ENCODE data around the gene WDFY4. TPM values are rescaled to one million over a fixed set of nuclear protein-coding genes. Genes with fewer than 3 reads are reported as not detected.

Gene WDFY4
- total and polyA plus RNA-seq, 4 donors = 0.57 to 7.1 (median 2.0) TPM

DNA sequence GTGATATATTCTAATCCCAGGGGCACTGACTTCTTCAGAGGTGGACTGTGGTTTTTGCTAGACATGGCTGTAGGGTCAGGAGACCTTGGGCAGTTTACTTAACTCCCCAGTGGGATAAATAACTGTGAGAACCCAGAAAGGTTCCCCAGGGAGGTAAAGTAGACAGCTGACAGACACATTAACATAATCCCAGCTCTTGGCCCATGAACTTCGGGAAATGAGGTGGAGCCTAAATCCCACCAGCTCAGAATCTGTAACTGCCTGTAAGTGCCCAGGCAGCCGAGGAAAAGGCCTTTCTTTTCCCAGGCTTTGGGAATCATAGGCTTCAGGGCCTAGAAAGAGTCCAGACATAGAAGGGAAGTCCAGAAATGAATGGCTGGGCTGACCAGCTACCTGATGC lies 149.0 kb downstream of the WDFY4 start:
- DNase-seq (ENCODE audit: low spot score) = no peak
- H3K4me3 ChIP-seq (ENCODE audit: low read depth in 1 of 3, low read length in 3 of 3) = no peak overlapping the region
- H3K27me3 ChIP-seq (ENCODE audit: control insufficient read depth in 4 of 4, insufficient read depth in 4 of 4, low read length in 3 of 4) = no peaks in the 10 kb centered on the region
- H3K4me1 ChIP-seq (ENCODE audit: control insufficient read depth in 4 of 4, insufficient read depth in 4 of 4, low read length in 3 of 4) = no peaks in the 10 kb centered on the region
- no peaks in the 10 kb centered on the region for H3K9me3 ChIP-seq (ENCODE audit: control insufficient read depth in 4 of 4, low read length in 3 of 4)
- WGBS = 70% methylated on average over 2 of the region's 2 CpGs
- H3K36me3 ChIP-seq (ENCODE audit: control insufficient read depth in 4 of 4, insufficient read depth in 3 of 4, low read depth in 1 of 4, low read length in 3 of 4) = peaks cover 0 to 2% (median 0%) of the 10 kb centered on the region in 4 donors
- TF ChIP-seq, protein P1, sequence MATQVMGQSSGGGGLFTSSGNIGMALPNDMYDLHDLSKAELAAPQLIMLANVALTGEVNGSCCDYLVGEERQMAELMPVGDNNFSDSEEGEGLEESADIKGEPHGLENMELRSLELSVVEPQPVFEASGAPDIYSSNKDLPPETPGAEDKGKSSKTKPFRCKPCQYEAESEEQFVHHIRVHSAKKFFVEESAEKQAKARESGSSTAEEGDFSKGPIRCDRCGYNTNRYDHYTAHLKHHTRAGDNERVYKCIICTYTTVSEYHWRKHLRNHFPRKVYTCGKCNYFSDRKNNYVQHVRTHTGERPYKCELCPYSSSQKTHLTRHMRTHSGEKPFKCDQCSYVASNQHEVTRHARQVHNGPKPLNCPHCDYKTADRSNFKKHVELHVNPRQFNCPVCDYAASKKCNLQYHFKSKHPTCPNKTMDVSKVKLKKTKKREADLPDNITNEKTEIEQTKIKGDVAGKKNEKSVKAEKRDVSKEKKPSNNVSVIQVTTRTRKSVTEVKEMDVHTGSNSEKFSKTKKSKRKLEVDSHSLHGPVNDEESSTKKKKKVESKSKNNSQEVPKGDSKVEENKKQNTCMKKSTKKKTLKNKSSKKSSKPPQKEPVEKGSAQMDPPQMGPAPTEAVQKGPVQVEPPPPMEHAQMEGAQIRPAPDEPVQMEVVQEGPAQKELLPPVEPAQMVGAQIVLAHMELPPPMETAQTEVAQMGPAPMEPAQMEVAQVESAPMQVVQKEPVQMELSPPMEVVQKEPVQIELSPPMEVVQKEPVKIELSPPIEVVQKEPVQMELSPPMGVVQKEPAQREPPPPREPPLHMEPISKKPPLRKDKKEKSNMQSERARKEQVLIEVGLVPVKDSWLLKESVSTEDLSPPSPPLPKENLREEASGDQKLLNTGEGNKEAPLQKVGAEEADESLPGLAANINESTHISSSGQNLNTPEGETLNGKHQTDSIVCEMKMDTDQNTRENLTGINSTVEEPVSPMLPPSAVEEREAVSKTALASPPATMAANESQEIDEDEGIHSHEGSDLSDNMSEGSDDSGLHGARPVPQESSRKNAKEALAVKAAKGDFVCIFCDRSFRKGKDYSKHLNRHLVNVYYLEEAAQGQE (IDR thresholded peaks at IDR 0.05) = no peak
- TF ChIP-seq NR2F2 (IDR thresholded peaks at IDR 0.05) = no peak
- TF ChIP-seq, protein P2, sequence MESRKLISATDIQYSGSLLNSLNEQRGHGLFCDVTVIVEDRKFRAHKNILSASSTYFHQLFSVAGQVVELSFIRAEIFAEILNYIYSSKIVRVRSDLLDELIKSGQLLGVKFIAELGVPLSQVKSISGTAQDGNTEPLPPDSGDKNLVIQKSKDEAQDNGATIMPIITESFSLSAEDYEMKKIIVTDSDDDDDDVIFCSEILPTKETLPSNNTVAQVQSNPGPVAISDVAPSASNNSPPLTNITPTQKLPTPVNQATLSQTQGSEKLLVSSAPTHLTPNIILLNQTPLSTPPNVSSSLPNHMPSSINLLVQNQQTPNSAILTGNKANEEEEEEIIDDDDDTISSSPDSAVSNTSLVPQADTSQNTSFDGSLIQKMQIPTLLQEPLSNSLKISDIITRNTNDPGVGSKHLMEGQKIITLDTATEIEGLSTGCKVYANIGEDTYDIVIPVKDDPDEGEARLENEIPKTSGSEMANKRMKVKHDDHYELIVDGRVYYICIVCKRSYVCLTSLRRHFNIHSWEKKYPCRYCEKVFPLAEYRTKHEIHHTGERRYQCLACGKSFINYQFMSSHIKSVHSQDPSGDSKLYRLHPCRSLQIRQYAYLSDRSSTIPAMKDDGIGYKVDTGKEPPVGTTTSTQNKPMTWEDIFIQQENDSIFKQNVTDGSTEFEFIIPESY (IDR thresholded peaks at IDR 0.05) = no peak
- TF ChIP-seq RAD21 (IDR thresholded peaks at IDR 0.05) = no peak
- no peak for TF ChIP-seq HNF4G (IDR thresholded peaks at IDR 0.05)
- TF ChIP-seq RXRA (IDR thresholded peaks at IDR 0.05) = no peak
- H3K27ac ChIP-seq (ENCODE audit: low read depth in 1 of 2, low read length in 2 of 2) = no peak overlapping the region
- H3K9ac ChIP-seq (ENCODE audit: low read depth in 1 of 2, low read length in 2 of 2) = no peak overlapping the region

DNA sequence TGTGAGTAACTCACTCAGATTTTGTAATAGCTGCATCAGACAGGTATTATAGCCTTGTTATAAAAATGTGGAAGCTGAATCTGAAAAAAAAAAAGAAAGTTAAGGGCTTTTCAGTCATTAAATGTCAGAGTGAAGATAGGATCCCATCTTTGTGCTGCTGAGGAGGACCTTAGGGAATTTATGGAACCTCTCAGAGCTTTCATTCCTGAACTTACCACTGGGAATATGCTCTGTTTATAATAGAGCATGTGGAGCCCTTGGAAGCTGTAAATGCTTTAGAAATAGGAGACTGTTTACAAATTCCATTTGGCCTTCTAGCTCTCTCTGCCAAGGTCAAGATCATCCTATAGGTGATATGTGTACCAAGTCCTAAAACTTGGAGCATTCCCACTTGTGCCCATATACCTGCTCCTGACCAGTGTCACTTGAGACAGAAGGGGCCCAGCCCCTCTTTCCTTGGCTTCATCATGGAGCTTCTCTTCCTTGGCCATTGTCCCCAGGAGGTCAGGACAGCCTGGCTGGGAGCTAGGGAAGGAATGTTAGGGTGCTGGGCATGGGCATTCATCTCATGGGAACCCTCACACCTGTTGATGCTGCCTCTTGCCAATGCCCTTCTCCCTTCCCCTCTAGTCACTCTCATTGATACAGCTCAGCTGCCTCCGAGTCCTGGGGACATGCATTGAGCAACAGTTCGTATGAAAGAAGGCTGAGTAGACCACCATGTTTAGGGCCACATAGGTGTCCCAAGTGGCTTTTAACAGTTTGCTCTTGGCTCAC lies 149.7 kb downstream of the WDFY4 start:
- DNase-seq (ENCODE audit: low spot score) = no peak
- Histone ChIP-seq H3K36me3 (ENCODE audit: control insufficient read depth in 4 of 4, insufficient read depth in 3 of 4, low read depth in 1 of 4, low read length in 3 of 4) (peaks cover 0 to 2% (median 0%) of the 10 kb centered on the region in 4 donors), H3K27me3 (ENCODE audit: control insufficient read depth in 4 of 4, insufficient read depth in 4 of 4, low read length in 3 of 4) (no peaks in the 10 kb centered on the region), H3K9me3 (ENCODE audit: control insufficient read depth in 4 of 4, low read length in 3 of 4) (no peaks in the 10 kb centered on the region), H3K9ac (ENCODE audit: low read depth in 1 of 2, low read length in 2 of 2) (no peak overlapping the region), H3K4me1 (ENCODE audit: control insufficient read depth in 4 of 4, insufficient read depth in 4 of 4, low read length in 3 of 4) (no peaks in the 10 kb centered on the region), H3K4me3 (ENCODE audit: low read depth in 1 of 3, low read length in 3 of 3) (no peak overlapping the region), H3K27ac (ENCODE audit: low read depth in 1 of 2, low read length in 2 of 2) (no peak overlapping the region)
- 74% methylated on average over 2 of the region's 2 CpGs for WGBS
- TF ChIP-seq EGR1 (IDR thresholded peaks at IDR 0.05; ENCODE audit: low read depth in 2 of 2) = no peak
- TF ChIP-seq RXRA (IDR thresholded peaks at IDR 0.05) = no peak
- no peak for TF ChIP-seq NR2F2 (IDR thresholded peaks at IDR 0.05)
- no peak for TF ChIP-seq FOXA2 (IDR thresholded peaks at IDR 0.05)
- TF ChIP-seq, protein P3, sequence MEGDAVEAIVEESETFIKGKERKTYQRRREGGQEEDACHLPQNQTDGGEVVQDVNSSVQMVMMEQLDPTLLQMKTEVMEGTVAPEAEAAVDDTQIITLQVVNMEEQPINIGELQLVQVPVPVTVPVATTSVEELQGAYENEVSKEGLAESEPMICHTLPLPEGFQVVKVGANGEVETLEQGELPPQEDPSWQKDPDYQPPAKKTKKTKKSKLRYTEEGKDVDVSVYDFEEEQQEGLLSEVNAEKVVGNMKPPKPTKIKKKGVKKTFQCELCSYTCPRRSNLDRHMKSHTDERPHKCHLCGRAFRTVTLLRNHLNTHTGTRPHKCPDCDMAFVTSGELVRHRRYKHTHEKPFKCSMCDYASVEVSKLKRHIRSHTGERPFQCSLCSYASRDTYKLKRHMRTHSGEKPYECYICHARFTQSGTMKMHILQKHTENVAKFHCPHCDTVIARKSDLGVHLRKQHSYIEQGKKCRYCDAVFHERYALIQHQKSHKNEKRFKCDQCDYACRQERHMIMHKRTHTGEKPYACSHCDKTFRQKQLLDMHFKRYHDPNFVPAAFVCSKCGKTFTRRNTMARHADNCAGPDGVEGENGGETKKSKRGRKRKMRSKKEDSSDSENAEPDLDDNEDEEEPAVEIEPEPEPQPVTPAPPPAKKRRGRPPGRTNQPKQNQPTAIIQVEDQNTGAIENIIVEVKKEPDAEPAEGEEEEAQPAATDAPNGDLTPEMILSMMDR (IDR thresholded peaks at IDR 0.05; ENCODE audit: low read depth, low read length, missing input control) = no peak
- TF ChIP-seq JUND (IDR thresholded peaks at IDR 0.05) = no peak
- no peak for TF ChIP-seq RAD21 (IDR thresholded peaks at IDR 0.05)
- TF ChIP-seq HNF4G (IDR thresholded peaks at IDR 0.05) = no peak

Measured in liver (tissue), 9 donors.